ENCODE measurements around the gene RARA. TPM values are rescaled to one million over a fixed set of nuclear protein-coding genes. Genes with fewer than 3 reads are reported as not detected.

RARA gene
- total RNA-seq, 1 donor from 2014 or later, result 38.8 TPM

- peak overlapping the region; percentile 95 for H3K4me2 ChIP-seq (ENCODE audit: low read length)
- Mint-ChIP-seq H3K4me3 (ENCODE audit: unreplicated experiment) (peak overlapping the region; percentile 82), H3K27ac (ENCODE audit: unreplicated experiment) (peak overlapping the region; percentile 66), H3K36me3 (ENCODE audit: low read depth, unreplicated experiment) (peaks cover 4% of the 10 kb centered on the region), H3K4me1 (ENCODE audit: low read depth, unreplicated experiment) (peaks cover 11% of the 10 kb centered on the region), H3K9me3 (ENCODE audit: unreplicated experiment) (no peaks in the 10 kb centered on the region), H3K27me3 (ENCODE audit: low read depth, unreplicated experiment) (no peaks in the 10 kb centered on the region)
- peaks cover 48% of the 10 kb centered on the region for H4K20me1 ChIP-seq (ENCODE audit: insufficient read depth, low read length)
- H3K36me3 ChIP-seq (ENCODE audit: insufficient read depth, low read length), result peaks cover 4% of the 10 kb centered on the region
- no peaks in the 10 kb centered on the region for H3K27me3 ChIP-seq (ENCODE audit: insufficient read depth, low read length)
- H3K27ac ChIP-seq (ENCODE audit: low read depth, low read length), result peak overlapping the region; percentile 76
- peak overlapping the region; percentile 35 for H2AFZ ChIP-seq (ENCODE audit: low read depth, low read length)
- H3K9me3 ChIP-seq (ENCODE audit: insufficient read depth, low read depth, low read length), result no peaks in the 10 kb centered on the region
- H3K79me2 ChIP-seq (ENCODE audit: insufficient read depth, low read length), result peaks cover 58% of the 10 kb centered on the region
- DNase-seq (ENCODE audit: low read depth) (peak; percentile 75), FAIRE-seq (no peak)
- peaks cover 44% of the 10 kb centered on the region for H3K4me1 ChIP-seq (ENCODE audit: insufficient read depth, low read length)
- TF ChIP-seq CTCF (IDR thresholded peaks at IDR 0.05; ENCODE audit: insufficient read depth, low read depth, low read length) (no peak), EZH2 (IDR thresholded peaks at IDR 0.05; ENCODE audit: insufficient read depth, low read length) (no peak)
- H3K9ac ChIP-seq (ENCODE audit: low read length), result peak overlapping the region; percentile 88
- H3K4me3 ChIP-seq (ENCODE audit: insufficient read depth, low read depth, low read length), result peak overlapping the region; percentile 63
Observed at GRCh38 chr17:40340880-40341807, 32.2 kb downstream of the RARA start.

- FAIRE-seq (no peak), DNase-seq (ENCODE audit: low read depth) (peak; percentile 55)
- peak overlapping the region; percentile 93 for H3K4me3 Mint-ChIP-seq (ENCODE audit: unreplicated experiment)
- Histone ChIP-seq H3K79me2 (ENCODE audit: insufficient read depth, low read length) (peaks cover 62% of the 10 kb centered on the region), H3K4me2 (ENCODE audit: low read length) (peak overlapping the region; percentile 95), H3K4me1 (ENCODE audit: insufficient read depth, low read length) (peaks cover 50% of the 10 kb centered on the region), H2AFZ (ENCODE audit: low read depth, low read length) (peak overlapping the region; percentile 35), H3K9ac (ENCODE audit: low read length) (peak overlapping the region; percentile 88), H3K4me3 (ENCODE audit: insufficient read depth, low read depth, low read length) (peak overlapping the region; percentile 63), H3K27ac (ENCODE audit: low read depth, low read length) (peak overlapping the region; percentile 76), H3K9me3 (ENCODE audit: insufficient read depth, low read depth, low read length) (no peaks in the 10 kb centered on the region), H4K20me1 (ENCODE audit: insufficient read depth, low read length) (peaks cover 53% of the 10 kb centered on the region), H3K36me3 (ENCODE audit: insufficient read depth, low read length) (peaks cover 4% of the 10 kb centered on the region), H3K27me3 (ENCODE audit: insufficient read depth, low read length) (no peaks in the 10 kb centered on the region)
- TF ChIP-seq CTCF (IDR thresholded peaks at IDR 0.05; ENCODE audit: insufficient read depth, low read depth, low read length), result no peak
- TF ChIP-seq EZH2 (IDR thresholded peaks at IDR 0.05; ENCODE audit: insufficient read depth, low read length), result no peak
- H3K9me3 Mint-ChIP-seq (ENCODE audit: unreplicated experiment), result no peaks in the 10 kb centered on the region
- no peaks in the 10 kb centered on the region for H3K27me3 Mint-ChIP-seq (ENCODE audit: low read depth, unreplicated experiment)
- H3K36me3 Mint-ChIP-seq (ENCODE audit: low read depth, unreplicated experiment), result peaks cover 4% of the 10 kb centered on the region
- no peak overlapping the region for H3K27ac Mint-ChIP-seq (ENCODE audit: unreplicated experiment)
- peaks cover 18% of the 10 kb centered on the region for H3K4me1 Mint-ChIP-seq (ENCODE audit: low read depth, unreplicated experiment)
Observed at GRCh38 chr17:40341808-40342503, 33.0 kb downstream of the RARA start.
